Trophoblast cell (in vitro differentiated cells and primary cell): ENCODE data around the gene RAD51B.

Source experiments
- DNase-seq, 2 donors: peaks; one replicate each; pipeline ENCODE4 v3.0.0-alpha.2; 2016
- H2AFZ ChIP-seq: 2 replicates; pipeline ENCODE4 v1.6.1; 2013; ENCODE audit warnings: low read length, moderate library complexity, mild to moderate bottlenecking; ENCODE audit not compliant: insufficient read depth, poor library complexity
- H2AK5ac ChIP-seq: 2 replicates; pipeline ENCODE4 v1.6.1; 2013; ENCODE audit warnings: mild to moderate bottlenecking, low read length
- H2BK120ac ChIP-seq: 2 replicates; pipeline ENCODE4 v1.6.1; 2013; ENCODE audit warnings: low read length, mild to moderate bottlenecking, moderate library complexity; ENCODE audit not compliant: insufficient read depth, poor library complexity
- H2BK12ac ChIP-seq: 2 replicates; pipeline ENCODE4 v1.6.1; 2013; ENCODE audit warnings: mild to moderate bottlenecking, low read length, moderate library complexity
- H2BK5ac ChIP-seq: 2 replicates; pipeline ENCODE4 v1.6.1; 2013; ENCODE audit warnings: low read length, low read depth, moderate library complexity, mild to moderate bottlenecking; ENCODE audit not compliant: poor library complexity
- H3K14ac ChIP-seq: 2 replicates; pipeline ENCODE4 v1.6.1; 2013; ENCODE audit warnings: mild to moderate bottlenecking, low read length
- H3K18ac ChIP-seq: 2 replicates; pipeline ENCODE4 v1.6.1; 2013; ENCODE audit warnings: mild to moderate bottlenecking, low read length
- H3K23ac ChIP-seq: 2 replicates; pipeline ENCODE4 v1.6.1; 2013; ENCODE audit warnings: low read length
- H3K27ac ChIP-seq: 2 replicates; pipeline ENCODE4 v1.5.1; 2013; ENCODE audit warnings: low read depth, mild to moderate bottlenecking, inconsistent platforms, low read length, moderate library complexity
- H3K27me3 ChIP-seq: 2 replicates; pipeline ENCODE4 v1.6.1; 2013; ENCODE audit warnings: inconsistent platforms, mild to moderate bottlenecking, low read length, moderate library complexity; ENCODE audit not compliant: insufficient read depth
- H3K36me3 ChIP-seq, 2 experiments: 1 replicate in 1 of 2; 2 replicates in 1 of 2; pipeline ENCODE4 v1.6.1; 2013; ENCODE audit warnings: low read length in 2 of 2, mild to moderate bottlenecking in 2 of 2, moderate library complexity in 1 of 2; ENCODE audit not compliant: insufficient read depth in 2 of 2, control insufficient read depth in 1 of 2
- H3K4ac ChIP-seq: 2 replicates; pipeline ENCODE4 v1.6.1; 2013; ENCODE audit warnings: low read depth, mild to moderate bottlenecking, low read length, moderate library complexity
- H3K4me1 ChIP-seq, 2 experiments: 1 replicate in 1 of 2; 2 replicates in 1 of 2; pipeline ENCODE4 v1.6.1; 2013; ENCODE audit warnings: low read length in 2 of 2, mild to moderate bottlenecking in 2 of 2, moderate library complexity in 1 of 2; ENCODE audit not compliant: insufficient read depth in 2 of 2, control insufficient read depth in 1 of 2
- H3K4me2 ChIP-seq: 2 replicates; pipeline ENCODE4 v1.6.1; 2013; ENCODE audit warnings: inconsistent platforms, mild to moderate bottlenecking, low read length, moderate library complexity
- H3K4me3 ChIP-seq: 2 replicates; pipeline ENCODE4 v1.5.1; 2013; ENCODE audit warnings: mild to moderate bottlenecking, low read depth, low read length, inconsistent platforms
- H3K79me1 ChIP-seq: one replicate; pipeline ENCODE4 v1.6.1; 2013; ENCODE audit warnings: low read length
- H3K79me2 ChIP-seq: 2 replicates; pipeline ENCODE4 v1.6.1; 2013; ENCODE audit warnings: low read length, mild to moderate bottlenecking; ENCODE audit not compliant: control insufficient read depth, insufficient read depth, poor library complexity
- H3K9ac ChIP-seq: 2 replicates; pipeline ENCODE4 v1.6.1; 2013; ENCODE audit warnings: mild to moderate bottlenecking, low read length
- H3K9me3 ChIP-seq: 2 replicates; pipeline ENCODE4 v1.6.1; 2013; ENCODE audit warnings: low read depth, mild to moderate bottlenecking, control low read depth, inconsistent platforms, low read length; ENCODE audit not compliant: insufficient read depth
- H4K12ac ChIP-seq: 2 replicates; pipeline ENCODE4 v1.6.1; 2013; ENCODE audit warnings: low read depth, mild to moderate bottlenecking, low read length, moderate library complexity
- H4K8ac ChIP-seq: 2 replicates; pipeline ENCODE4 v1.6.1; 2013; ENCODE audit warnings: low read depth, mild to moderate bottlenecking, low read length, moderate library complexity
- H4K91ac ChIP-seq: one replicate; pipeline ENCODE4 v1.6.1; 2013; ENCODE audit warnings: low read depth, mild to moderate bottlenecking, low read length, moderate library complexity
- WGBS: extraction: QIAGEN DNeasy Blood & Tissue Kit; methylation state at CpG from one replicate; pipeline ENCODE4 v1.1.7; 2013; ENCODE audit warnings: missing lambda C conversion rate; ENCODE audit not compliant: insufficient read length, insufficient coverage; ENCODE audit errors: extremely low coverage; 5-methylcytosine and 5-hydroxymethylcytosine counted together

RAD51B gene

GRCh38 chr14:68574906-68575305 lies 755.3 kb downstream of the RAD51B start:
- Histone ChIP-seq H3K18ac (no peak overlapping the region), H3K14ac (no peak overlapping the region), H3K79me2 (peaks cover 2% of the 10 kb centered on the region), H3K9me3 (peaks cover 1% of the 10 kb centered on the region), H3K79me1 (peaks cover 53% of the 10 kb centered on the region), H3K27ac (no peak overlapping the region), H3K9ac (no peak overlapping the region), H3K36me3 (no peaks in the 10 kb centered on the region), H2BK120ac (peak overlapping the region; percentile 88), H4K8ac (no peak overlapping the region), H4K91ac (peak overlapping the region; percentile 91), H3K4ac (no peak overlapping the region), H3K27me3 (no peaks in the 10 kb centered on the region), H3K4me3 (no peak overlapping the region), H2AK5ac (peak overlapping the region; percentile 33), H3K4me1 (peaks cover 27 to 36% of the 10 kb centered on the region in 2 experiments), H2AFZ (no peak overlapping the region), H3K4me2 (no peak overlapping the region), H3K23ac (no peak overlapping the region), H4K12ac (no peak overlapping the region), H2BK12ac (peak overlapping the region; percentile 62), H2BK5ac (no peak overlapping the region)
- no CpG with 5 or more reads among the region's 3 CpGs for WGBS
- DNase-seq, result no peak

DNA sequence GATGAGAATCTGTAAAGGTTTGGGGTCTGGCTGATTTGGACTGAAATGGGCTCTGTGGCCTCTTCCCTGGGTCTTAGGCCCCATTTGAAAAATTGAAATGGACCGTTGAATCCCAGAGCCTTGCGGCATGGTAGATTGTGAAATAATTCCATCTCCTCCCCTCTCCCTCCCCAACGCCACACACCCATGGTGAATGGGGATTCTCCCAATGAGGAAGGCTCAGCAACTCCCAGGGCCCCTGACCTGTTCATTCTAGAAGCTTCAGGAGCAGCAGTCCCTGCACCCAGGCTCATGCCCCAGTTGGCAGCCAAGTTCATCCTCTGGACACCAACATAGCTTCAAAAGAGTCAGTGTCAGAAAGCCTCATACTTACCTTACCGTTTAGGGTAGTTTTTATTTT lies 755.8 kb downstream of the RAD51B start:
- Histone ChIP-seq H2BK120ac (peak overlapping the region; percentile 88), H3K4me3 (no peak overlapping the region), H2AFZ (no peak overlapping the region), H3K27ac (peak overlapping the region; percentile 76), H3K9ac (no peak overlapping the region), H3K4ac (peak overlapping the region; percentile 40), H2BK5ac (peak overlapping the region; percentile 73), H3K36me3 (no peaks in the 10 kb centered on the region), H3K79me1 (peaks cover 54% of the 10 kb centered on the region), H3K79me2 (peaks cover 2% of the 10 kb centered on the region), H4K91ac (peak overlapping the region; percentile 91), H4K12ac (no peak overlapping the region), H3K4me2 (no peak overlapping the region), H3K14ac (peak overlapping the region; percentile 46), H3K18ac (peak overlapping the region; percentile 52), H4K8ac (peak overlapping the region; percentile 15), H3K4me1 (peaks cover 22 to 33% of the 10 kb centered on the region in 2 experiments), H2AK5ac (peak overlapping the region; percentile 45), H3K9me3 (peaks cover 1% of the 10 kb centered on the region), H3K23ac (no peak overlapping the region), H2BK12ac (peak overlapping the region; percentile 55), H3K27me3 (no peaks in the 10 kb centered on the region)
- no CpG with 5 or more reads among the region's 4 CpGs for WGBS
- DNase-seq, result no peak

GRCh38 chr14:68576031-68576430 lies 756.5 kb downstream of the RAD51B start:
- peaks cover 56% of the 10 kb centered on the region for H3K79me1 ChIP-seq
- no peak for DNase-seq
- H3K79me2 ChIP-seq, result peaks cover 2% of the 10 kb centered on the region
- H2BK12ac ChIP-seq, result peak overlapping the region; percentile 87
- H3K9ac ChIP-seq, result no peak overlapping the region
- H3K4ac ChIP-seq, result peak overlapping the region; percentile 1
- no peak overlapping the region for H4K12ac ChIP-seq
- H3K27me3 ChIP-seq, result no peaks in the 10 kb centered on the region
- H2AFZ ChIP-seq, result peak overlapping the region; percentile 13
- peak overlapping the region; percentile 77 for H3K14ac ChIP-seq
- no CpG with 5 or more reads among the region's 2 CpGs for WGBS
- H3K36me3 ChIP-seq, result no peaks in the 10 kb centered on the region
- peak overlapping the region; percentile 88 for H2BK120ac ChIP-seq
- H2BK5ac ChIP-seq, result peak overlapping the region; percentile 28
- peaks cover 21 to 33% of the 10 kb centered on the region in 2 experiments for H3K4me1 ChIP-seq
- H3K27ac ChIP-seq, result peak overlapping the region; percentile 76
- peak overlapping the region; percentile 84 for H2AK5ac ChIP-seq
- peak overlapping the region; percentile 82 for H4K91ac ChIP-seq
- no peak overlapping the region for H3K4me2 ChIP-seq
- peak overlapping the region; percentile 56 for H4K8ac ChIP-seq
- no peak overlapping the region for H3K23ac ChIP-seq
- H3K4me3 ChIP-seq, result no peak overlapping the region
- H3K9me3 ChIP-seq, result peaks cover under 1% of the 10 kb centered on the region
- peak overlapping the region; percentile 47 for H3K18ac ChIP-seq

GRCh38 chr14:68576496-68577244 lies 757.1 kb downstream of the RAD51B start:
- Histone ChIP-seq H2BK12ac (peak overlapping the region; percentile 16), H3K9me3 (peaks cover 2% of the 10 kb centered on the region), H3K18ac (no peak overlapping the region), H4K91ac (peak overlapping the region; percentile 99), H3K9ac (no peak overlapping the region), H4K12ac (no peak overlapping the region), H3K14ac (peak overlapping the region; percentile 20), H4K8ac (peak overlapping the region; percentile 4), H3K4me3 (no peak overlapping the region), H3K27ac (peak overlapping the region; percentile 97), H2BK120ac (peak overlapping the region; percentile 62), H3K79me2 (peaks cover 2% of the 10 kb centered on the region), H3K36me3 (no peaks in the 10 kb centered on the region), H3K4ac (no peak overlapping the region), H3K79me1 (peaks cover 59% of the 10 kb centered on the region), H2AK5ac (no peak overlapping the region), H2BK5ac (peak overlapping the region; percentile 55), H2AFZ (no peak overlapping the region), H3K4me1 (peaks cover 21 to 33% of the 10 kb centered on the region in 2 experiments), H3K23ac (no peak overlapping the region), H3K27me3 (no peaks in the 10 kb centered on the region), H3K4me2 (no peak overlapping the region)
- WGBS, result no CpG with 5 or more reads among the region's 4 CpGs
- peak; percentile 49 to 70 for DNase-seq
